ENCODE data around the gene NKPD1. TPM values are rescaled to one million over a fixed set of nuclear protein-coding genes. Genes with fewer than 3 reads are reported as not detected.

NKPD1 gene, protein sequence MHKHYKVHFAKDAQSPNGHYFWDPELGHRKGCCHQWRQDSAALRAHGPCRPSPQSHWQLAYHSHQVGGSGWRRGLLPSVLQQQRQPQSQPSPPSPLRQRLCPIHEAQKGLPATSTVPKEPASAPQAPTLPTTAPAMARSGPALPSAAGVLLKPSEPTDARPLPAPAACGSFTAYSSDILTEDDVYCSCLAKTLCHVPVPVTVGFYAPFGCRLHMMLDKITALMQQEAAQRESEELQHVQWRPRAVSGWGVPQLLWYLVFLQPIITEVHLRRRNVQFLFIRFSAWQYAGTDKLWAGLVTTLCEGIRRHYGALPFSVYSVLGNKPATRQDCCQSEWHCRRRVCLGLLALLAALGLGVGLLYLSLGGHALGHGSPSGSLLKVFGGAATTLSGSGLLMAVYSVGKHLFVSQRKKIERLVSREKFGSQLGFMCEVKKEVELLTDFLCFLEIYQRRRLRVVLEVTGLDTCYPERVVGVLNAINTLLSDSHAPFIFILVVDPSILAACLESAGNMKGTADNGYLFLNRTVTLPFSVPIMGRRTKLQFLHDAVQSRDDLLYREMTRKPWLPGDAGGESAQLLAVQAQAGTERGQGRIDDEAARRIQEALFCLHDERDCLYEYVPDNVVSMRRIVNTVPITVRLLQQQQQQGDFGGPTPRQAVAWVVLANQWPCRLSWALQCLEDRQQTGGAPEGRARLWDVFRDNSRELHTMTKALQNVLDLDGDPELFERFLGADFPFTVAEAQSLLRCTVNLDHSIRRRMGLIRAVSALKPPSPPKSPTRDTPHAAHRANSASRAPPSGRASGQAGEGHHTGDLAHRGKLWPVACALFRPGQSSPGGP
- polyA plus RNA-seq, result 0.15 TPM
- long read RNA-seq, donor 1, result 0 reads
- long read RNA-seq, donor 2, partial matches to known transcripts, result 0 of 1 reads
- long read RNA-seq, donor 2, other reads (novel, unspliced or antisense), result 0 of 1 reads
- long read RNA-seq, donor 3, partial matches to known transcripts, result 0 of 1 reads
- long read RNA-seq, donor 3, other reads (novel, unspliced or antisense), result 0 of 1 reads
- long read RNA-seq, donor 4, result 0 reads
- long read RNA-seq, donor 5, result 0 reads
- long read RNA-seq, donor 6, partial matches to known transcripts, result 0 of 1 reads
- long read RNA-seq, donor 6, other reads (novel, unspliced or antisense), result 0 of 1 reads
- long read RNA-seq, donor 7, result 0 reads
- long read RNA-seq, donor 8, partial matches to known transcripts, result 0 of 1 reads
- long read RNA-seq, donor 8, other reads (novel, unspliced or antisense), result 0 of 1 reads
- long read RNA-seq, donor 9, result 0 reads
- long read RNA-seq, donor 10, result 0 reads
- long read RNA-seq, donor 11, result 0 reads

GRCh38 chr19:45160870-45161737 lies at the start of gene NKPD1:
NKPD1 (minus strand) TSS chr19:45160982; CDS start chr19:45160150, 832 bp downstream.
- no peak within 1 kb of the TSS for H3K27ac ChIP-seq (ENCODE audit: low read length)
- H3K4me3 ChIP-seq (ENCODE audit: low read length), result no peak within 1 kb of the TSS
- DNase-seq, result peak; percentile 35 to 63
- no CpG with 5 or more reads among the region's 29 CpGs for WGBS (ENCODE audit: insufficient coverage, low lambda C conversion rate)
- no peaks in the 10 kb centered on the region for H3K36me3 ChIP-seq (ENCODE audit: control insufficient read depth, insufficient read depth, low read length)
- peaks cover 21% of the 10 kb centered on the region for H3K4me1 ChIP-seq (ENCODE audit: control insufficient read depth, insufficient read depth, low read length)
- no peaks in the 10 kb centered on the region for H3K9me3 ChIP-seq (ENCODE audit: control insufficient read depth, low read depth, low read length)
- peaks cover 22% of the 10 kb centered on the region for H3K27me3 ChIP-seq (ENCODE audit: control insufficient read depth, insufficient read depth, low read length)

DNA sequence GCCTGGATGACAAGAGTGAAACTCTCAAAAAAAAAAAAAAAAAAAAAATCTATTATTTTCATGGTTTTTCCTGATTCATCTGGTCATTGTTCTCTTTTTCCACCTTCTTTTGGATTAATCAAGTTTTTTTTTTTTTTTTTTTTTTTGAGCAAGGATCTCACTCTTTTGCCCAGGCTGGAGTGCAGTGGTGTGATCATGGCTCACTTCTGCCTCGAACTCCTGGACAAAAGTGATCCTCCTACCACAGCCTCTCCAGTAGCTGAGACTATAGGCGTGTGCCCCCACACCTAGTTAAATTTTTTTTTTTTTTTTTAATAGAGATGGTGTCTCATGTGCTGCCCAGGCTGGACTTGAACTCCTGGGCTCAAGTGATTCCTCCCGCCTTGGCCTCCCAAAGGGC lies 45.5 kb upstream of the NKPD1 start:
- Histone ChIP-seq H3K4me3 (ENCODE audit: low read length) (no peak overlapping the region), H3K36me3 (ENCODE audit: control insufficient read depth, insufficient read depth, low read length) (no peaks in the 10 kb centered on the region), H3K4me1 (ENCODE audit: control insufficient read depth, insufficient read depth, low read length) (no peaks in the 10 kb centered on the region), H3K27me3 (ENCODE audit: control insufficient read depth, insufficient read depth, low read length) (no peaks in the 10 kb centered on the region), H3K27ac (ENCODE audit: low read length) (no peak overlapping the region), H3K9me3 (ENCODE audit: control insufficient read depth, low read depth, low read length) (no peaks in the 10 kb centered on the region)
- no peak for DNase-seq
- WGBS (ENCODE audit: insufficient coverage, low lambda C conversion rate), result no CpG with 5 or more reads among the region's 3 CpGs

- no peaks in the 10 kb centered on the region for H3K27me3 ChIP-seq (ENCODE audit: control insufficient read depth, insufficient read depth, low read length)
- no peaks in the 10 kb centered on the region for H3K4me1 ChIP-seq (ENCODE audit: control insufficient read depth, insufficient read depth, low read length)
- no peak overlapping the region for H3K27ac ChIP-seq (ENCODE audit: low read length)
- no peaks in the 10 kb centered on the region for H3K9me3 ChIP-seq (ENCODE audit: control insufficient read depth, low read depth, low read length)
- no peak for DNase-seq
- no peaks in the 10 kb centered on the region for H3K36me3 ChIP-seq (ENCODE audit: control insufficient read depth, insufficient read depth, low read length)
- H3K4me3 ChIP-seq (ENCODE audit: low read length), result no peak overlapping the region
- no CpG with 5 or more reads among the region's 12 CpGs for WGBS (ENCODE audit: insufficient coverage, low lambda C conversion rate)
Observed at GRCh38 chr19:45205810-45206209, 45.0 kb upstream of the NKPD1 start.

DNA sequence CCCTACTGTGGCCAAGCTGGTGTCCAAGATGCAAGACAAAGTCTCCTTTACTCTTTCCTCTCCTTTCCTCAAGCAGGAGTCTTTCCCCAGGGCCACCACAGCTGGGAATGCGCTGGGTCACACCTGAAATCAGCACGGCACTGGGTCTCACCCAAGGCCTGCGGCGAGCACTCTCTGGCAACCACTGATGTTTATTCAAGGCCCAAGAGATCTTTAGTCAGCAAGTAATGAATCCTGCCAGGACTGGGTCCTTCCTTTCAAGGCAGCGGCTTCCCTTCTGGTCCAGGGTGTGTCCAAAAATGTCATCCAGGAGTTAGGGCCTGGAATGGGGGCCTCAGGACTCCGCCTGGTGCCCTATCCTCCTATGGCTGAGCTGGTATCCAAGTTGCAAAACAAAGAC lies 41.9 kb upstream of the NKPD1 start:
- no CpG with 5 or more reads among the region's 6 CpGs for WGBS (ENCODE audit: insufficient coverage, low lambda C conversion rate)
- DNase-seq, result no peak
- H3K4me1 ChIP-seq (ENCODE audit: control insufficient read depth, insufficient read depth, low read length), result no peaks in the 10 kb centered on the region

GRCh38 chr19:45200568-45200967 lies 39.8 kb upstream of the NKPD1 start:
- no CpG with 5 or more reads among the region's 4 CpGs for WGBS (ENCODE audit: insufficient coverage, low lambda C conversion rate)
- Histone ChIP-seq H3K27me3 (ENCODE audit: control insufficient read depth, insufficient read depth, low read length) (no peaks in the 10 kb centered on the region), H3K27ac (ENCODE audit: low read length) (no peak overlapping the region), H3K4me1 (ENCODE audit: control insufficient read depth, insufficient read depth, low read length) (no peaks in the 10 kb centered on the region), H3K4me3 (ENCODE audit: low read length) (no peak overlapping the region), H3K36me3 (ENCODE audit: control insufficient read depth, insufficient read depth, low read length) (no peaks in the 10 kb centered on the region), H3K9me3 (ENCODE audit: control insufficient read depth, low read depth, low read length) (no peaks in the 10 kb centered on the region)
- DNase-seq, result no peak

More for the DNA sequence above, 41.9 kb upstream of the NKPD1 start:
- H3K27ac ChIP-seq (ENCODE audit: low read length), result no peak overlapping the region
- H3K9me3 ChIP-seq (ENCODE audit: control insufficient read depth, low read depth, low read length), result no peaks in the 10 kb centered on the region
- H3K4me3 ChIP-seq (ENCODE audit: low read length), result no peak overlapping the region
- H3K36me3 ChIP-seq (ENCODE audit: control insufficient read depth, insufficient read depth, low read length), result no peaks in the 10 kb centered on the region
- no peaks in the 10 kb centered on the region for H3K27me3 ChIP-seq (ENCODE audit: control insufficient read depth, insufficient read depth, low read length)

- WGBS (ENCODE audit: insufficient coverage, low lambda C conversion rate), result no CpG with 5 or more reads among the region's 6 CpGs
- H3K9me3 ChIP-seq (ENCODE audit: control insufficient read depth, low read depth, low read length), result no peaks in the 10 kb centered on the region
- no peak overlapping the region for H3K27ac ChIP-seq (ENCODE audit: low read length)
- no peak for DNase-seq
- H3K4me3 ChIP-seq (ENCODE audit: low read length), result no peak overlapping the region
- H3K4me1 ChIP-seq (ENCODE audit: control insufficient read depth, insufficient read depth, low read length), result no peaks in the 10 kb centered on the region
- H3K36me3 ChIP-seq (ENCODE audit: control insufficient read depth, insufficient read depth, low read length), result no peaks in the 10 kb centered on the region
- no peaks in the 10 kb centered on the region for H3K27me3 ChIP-seq (ENCODE audit: control insufficient read depth, insufficient read depth, low read length)
Observed at GRCh38 chr19:45195764-45196163, 35.0 kb upstream of the NKPD1 start.

DNA sequence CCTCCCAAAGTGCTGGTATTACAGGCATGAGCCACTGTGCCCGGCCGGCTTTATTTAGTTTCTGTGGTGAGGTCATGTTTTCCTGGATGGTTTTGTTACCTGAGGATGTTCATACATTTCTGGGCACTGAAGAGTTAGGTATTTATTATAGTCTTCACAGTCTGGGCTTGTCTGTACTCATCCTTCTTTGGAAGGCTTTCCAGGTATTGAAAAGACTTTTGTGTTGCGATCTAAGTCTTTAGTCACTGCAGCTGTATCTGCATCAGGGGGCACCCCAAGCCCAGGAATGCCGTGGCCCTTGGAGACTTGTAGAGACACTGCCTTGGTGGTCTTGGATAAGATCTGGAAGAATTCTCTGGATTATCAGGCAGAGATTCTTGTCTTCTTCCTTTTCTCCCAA lies 30.6 kb upstream of the NKPD1 start:
- Histone ChIP-seq H3K4me3 (ENCODE audit: low read length) (no peak overlapping the region), H3K27ac (ENCODE audit: low read length) (no peak overlapping the region), H3K27me3 (ENCODE audit: control insufficient read depth, insufficient read depth, low read length) (no peaks in the 10 kb centered on the region), H3K9me3 (ENCODE audit: control insufficient read depth, low read depth, low read length) (no peaks in the 10 kb centered on the region), H3K36me3 (ENCODE audit: control insufficient read depth, insufficient read depth, low read length) (no peaks in the 10 kb centered on the region), H3K4me1 (ENCODE audit: control insufficient read depth, insufficient read depth, low read length) (no peaks in the 10 kb centered on the region)
- no CpG with 5 or more reads among the region's 4 CpGs for WGBS (ENCODE audit: insufficient coverage, low lambda C conversion rate)
- no peak for DNase-seq

GRCh38 chr19:45189971-45190370 lies 29.2 kb upstream of the NKPD1 start:
- H3K4me1 ChIP-seq (ENCODE audit: control insufficient read depth, insufficient read depth, low read length), result no peaks in the 10 kb centered on the region
- no peak for DNase-seq
- WGBS (ENCODE audit: insufficient coverage, low lambda C conversion rate), result no CpG with 5 or more reads among the region's 1 CpG
- no peaks in the 10 kb centered on the region for H3K36me3 ChIP-seq (ENCODE audit: control insufficient read depth, insufficient read depth, low read length)
- H3K9me3 ChIP-seq (ENCODE audit: control insufficient read depth, low read depth, low read length), result no peaks in the 10 kb centered on the region
- H3K4me3 ChIP-seq (ENCODE audit: low read length), result no peak overlapping the region
- no peak overlapping the region for H3K27ac ChIP-seq (ENCODE audit: low read length)
- no peaks in the 10 kb centered on the region for H3K27me3 ChIP-seq (ENCODE audit: control insufficient read depth, insufficient read depth, low read length)

GRCh38 chr19:45187421-45188100 lies 26.8 kb upstream of the NKPD1 start:
- no CpG with 5 or more reads among the region's 12 CpGs for WGBS (ENCODE audit: insufficient coverage, low lambda C conversion rate)
- H3K27ac ChIP-seq (ENCODE audit: low read length), result no peak overlapping the region
- H3K4me1 ChIP-seq (ENCODE audit: control insufficient read depth, insufficient read depth, low read length), result no peaks in the 10 kb centered on the region
- no peak overlapping the region for H3K4me3 ChIP-seq (ENCODE audit: low read length)
- DNase-seq, result no peak
- H3K36me3 ChIP-seq (ENCODE audit: control insufficient read depth, insufficient read depth, low read length), result no peaks in the 10 kb centered on the region
- no peaks in the 10 kb centered on the region for H3K27me3 ChIP-seq (ENCODE audit: control insufficient read depth, insufficient read depth, low read length)
- H3K9me3 ChIP-seq (ENCODE audit: control insufficient read depth, low read depth, low read length), result no peaks in the 10 kb centered on the region

All from large intestine (tissue), 12 donors.